ENCODE data around the gene AGAP3.

Gene AGAP3

GRCh38 chr7:151053096-151053495 lies 33.2 kb upstream of the AGAP3 start:
- no peak for DNase-seq (ENCODE audit: low read depth)
- H3K4me3 ChIP-seq (ENCODE audit: low read depth, low read length), result no peak overlapping the region
- no peak for TF ChIP-seq CTCF (IDR thresholded peaks at IDR 0.05; ENCODE audit: control insufficient read depth, extremely low read depth, insufficient read depth)

GRCh38 chr7:151053751-151054150 lies 32.5 kb upstream of the AGAP3 start:
- H3K4me3 ChIP-seq (ENCODE audit: low read depth, low read length), result no peak overlapping the region
- DNase-seq (ENCODE audit: low read depth), result no peak
- no peak for TF ChIP-seq CTCF (IDR thresholded peaks at IDR 0.05; ENCODE audit: control insufficient read depth, extremely low read depth, insufficient read depth)

- no peak overlapping the region for H3K4me3 ChIP-seq (ENCODE audit: low read depth, low read length)
- no peak for DNase-seq (ENCODE audit: low read depth)
- TF ChIP-seq CTCF (IDR thresholded peaks at IDR 0.05; ENCODE audit: control insufficient read depth, extremely low read depth, insufficient read depth), result no peak
These were observed 30.0 kb upstream of the AGAP3 start for GRCh38 chr7:151056283-151056665.

GRCh38 chr7:151056666-151057505 lies 29.4 kb upstream of the AGAP3 start:
- peak overlapping the region; percentile 90 for H3K4me3 ChIP-seq (ENCODE audit: low read depth, low read length)
- no peak for TF ChIP-seq CTCF (IDR thresholded peaks at IDR 0.05; ENCODE audit: control insufficient read depth, extremely low read depth, insufficient read depth)
- DNase-seq (ENCODE audit: low read depth), result no peak

- peak within 1 kb of the TSS; percentile 90 for H3K4me3 ChIP-seq (ENCODE audit: low read depth, low read length)
- no peak for DNase-seq (ENCODE audit: low read depth)
These were observed 28.7 kb upstream of the AGAP3 start, which contains the start of gene CDK5 for GRCh38 chr7:151057506-151057988. Gene CDK5 (minus strand): TSS chr7:151057897. CDS start chr7:151057848, 49 bp downstream.

GRCh38 chr7:151057989-151058780 lies 28.1 kb upstream of the AGAP3 start:
- DNase-seq (ENCODE audit: low read depth), result peak; percentile 100
- TF ChIP-seq CTCF (IDR thresholded peaks at IDR 0.05; ENCODE audit: control insufficient read depth, extremely low read depth, insufficient read depth), result no peak

More at GRCh38 chr7:151057506-151057988, 28.7 kb upstream of the AGAP3 start, which contains the start of gene CDK5:
- TF ChIP-seq CTCF (IDR thresholded peaks at IDR 0.05; ENCODE audit: control insufficient read depth, extremely low read depth, insufficient read depth), result no peak

More at GRCh38 chr7:151057989-151058780, 28.1 kb upstream of the AGAP3 start:
- H3K4me3 ChIP-seq (ENCODE audit: low read depth, low read length), result peak overlapping the region; percentile 90

Data from LNCaP clone FGC (cell line).